Calu3 (cell line): ENCODE measurements around the gene MLXIPL. TPM values are rescaled to one million over a fixed set of nuclear protein-coding genes. Genes with fewer than 3 reads are reported as not detected.
"Not testable (repeated sequence)": the region's sequence is repeated elsewhere in the genome, so short reads cannot be mapped to it uniquely, and the experiment has no call there.

Experiments
- BruUV-seq: library from RNA; stranded (reverse); fragments of 400-500 nt; replicated peaks from 2 replicates; lab custom pipeline; 2021; lab: Mats Ljungman, UMichigan
- CTCF ChIA-PET: fragments of 300-600 bp; sonication (Branson Sonifier 250); formaldehyde crosslinking; loops from one replicate; lab custom pipeline; 2022; ENCODE audit warnings: antibody characterized with exemption; lab: Charles Lee
- DNase-seq: peaks from one replicate; pipeline ENCODE4 v3.0.0; 2022
- H3K27ac Mint-ChIP-seq: one replicate; pipeline ENCODE4 v1.8.0; 2022; ENCODE audit warnings: mixed read lengths; ENCODE audit not compliant: unreplicated experiment
- H3K27me3 Mint-ChIP-seq: one replicate; pipeline ENCODE4 v1.8.0; 2022; ENCODE audit warnings: mixed read lengths; ENCODE audit not compliant: unreplicated experiment
- H3K36me3 Mint-ChIP-seq: one replicate; pipeline ENCODE4 v1.8.0; 2022; ENCODE audit warnings: mild to moderate bottlenecking, moderate library complexity, mixed read lengths; ENCODE audit not compliant: insufficient read depth, unreplicated experiment
- H3K4me1 Mint-ChIP-seq: one replicate; pipeline ENCODE4 v1.8.0; 2022; ENCODE audit warnings: mild to moderate bottlenecking, low read depth, mixed read lengths; ENCODE audit not compliant: unreplicated experiment
- H3K4me3 Mint-ChIP-seq: one replicate; pipeline ENCODE4 v1.8.0; 2022; ENCODE audit warnings: mild to moderate bottlenecking, low read depth, moderate library complexity, mixed read lengths; ENCODE audit not compliant: unreplicated experiment
- H3K9me3 Mint-ChIP-seq: one replicate; pipeline ENCODE4 v1.8.0; 2022; ENCODE audit warnings: low read depth, mixed read lengths; ENCODE audit not compliant: unreplicated experiment
- CTCF ChIP-seq: fragments of 200-600 bp; IDR thresholded peaks from one replicate; pipeline ENCODE4 v1.8.0; 2022; ENCODE audit warnings: antibody characterized with exemption; ENCODE audit not compliant: unreplicated experiment
- intact Hi-C: fragments of 100-400 bp; cut with micrococcal nuclease; formaldehyde crosslinking; loops from one replicate; pipeline ENCODE4 v1.10.0; 2022; ENCODE audit not compliant: unreplicated experiment
- total RNA-seq: library from RNA; stranded (reverse); gene quantifications from 2 replicates; pipeline ENCODE4 v1.2.3, GENCODE V29; 2022

MLXIPL gene
- total RNA-seq, 1 experiment from 2014 or later, result 1.1 TPM

GRCh38 chr7:73593207-73594045 lies 30.9 kb downstream of the MLXIPL start:
- CTCF ChIA-PET, result no interaction called here
- H3K9me3 Mint-ChIP-seq, result peaks cover 3% of the 10 kb centered on the region

GRCh38 chr7:73586911-73587310 lies 37.4 kb downstream of the MLXIPL start:
- Mint-ChIP-seq H3K9me3 (no peaks in the 10 kb centered on the region), H3K27me3 (no peaks in the 10 kb centered on the region), H3K4me1 (no peaks in the 10 kb centered on the region), H3K36me3 (no peaks in the 10 kb centered on the region), H3K27ac (no peak overlapping the region), H3K4me3 (no peak overlapping the region)
- intact Hi-C loops, result no loop called here
- DNase-seq, result no peak
- CTCF ChIA-PET, result interaction anchor here (0.6 to 1.2 kb wide), 2 partner anchors 139 to 147 kb away, joined by 3 read pairs; no protein-coding TSS in a partner anchor
- no TSS peak for BruUV-seq
- TF ChIP-seq CTCF, result no peak

More at GRCh38 chr7:73593207-73594045, 30.9 kb downstream of the MLXIPL start:
- H3K36me3 Mint-ChIP-seq, result peaks cover 4% of the 10 kb centered on the region
- DNase-seq, result no peak
- no peak for TF ChIP-seq CTCF
- H3K4me3 Mint-ChIP-seq, result no peak overlapping the region
- H3K27me3 Mint-ChIP-seq, result peaks cover 28% of the 10 kb centered on the region
- H3K4me1 Mint-ChIP-seq, result no peaks in the 10 kb centered on the region
- BruUV-seq, result no TSS peak
- intact Hi-C loops, result no loop called here
- H3K27ac Mint-ChIP-seq, result no peak overlapping the region

- intact Hi-C loops, result no loop called here
- BruUV-seq, result no TSS peak
- Mint-ChIP-seq H3K9me3 (no peaks in the 10 kb centered on the region), H3K36me3 (no peaks in the 10 kb centered on the region), H3K4me3 (no peak overlapping the region), H3K27me3 (no peaks in the 10 kb centered on the region), H3K27ac (no peak overlapping the region), H3K4me1 (no peaks in the 10 kb centered on the region)
- DNase-seq, result no peak
- CTCF ChIA-PET, result no interaction called here
- no peak for TF ChIP-seq CTCF
Measured at GRCh38 chr7:73585196-73585595, 39.1 kb downstream of the MLXIPL start.

- intact Hi-C loops, result no loop called here
- no peaks in the 10 kb centered on the region for H3K9me3 Mint-ChIP-seq
- no peaks in the 10 kb centered on the region for H3K27me3 Mint-ChIP-seq
- H3K4me1 Mint-ChIP-seq, result peaks cover 8% of the 10 kb centered on the region
- CTCF ChIA-PET, result interaction anchor here (0.5 kb wide), 1 partner anchor 10 kb away, joined by 5 read pairs; no protein-coding TSS in a partner anchor
- H3K36me3 Mint-ChIP-seq, result peaks cover 12% of the 10 kb centered on the region
- H3K27ac Mint-ChIP-seq, result no peak overlapping the region
- no peak for TF ChIP-seq CTCF
- no TSS peak for BruUV-seq
- no peak for DNase-seq
- no peak overlapping the region for H3K4me3 Mint-ChIP-seq
Measured at GRCh38 chr7:73582664-73583202, 41.6 kb downstream of the MLXIPL start.

- H3K4me3 Mint-ChIP-seq, H3K9me3 Mint-ChIP-seq, CTCF ChIA-PET: not testable (repeated sequence)
Measured at GRCh38 chr7:73581006-73581405, 43.3 kb downstream of the MLXIPL start.

More at GRCh38 chr7:73581006-73581405, 43.3 kb downstream of the MLXIPL start:
- H3K4me1 Mint-ChIP-seq, DNase-seq, H3K27me3 Mint-ChIP-seq, intact Hi-C loops, H3K27ac Mint-ChIP-seq, BruUV-seq: not testable (repeated sequence)
- peaks cover 26% of the 10 kb centered on the region for H3K36me3 Mint-ChIP-seq
